ENCODE results near the gene MAPRE3. TPM values are rescaled to one million over a fixed set of nuclear protein-coding genes. Genes with fewer than 3 reads are reported as not detected.

MAPRE3 gene
- total RNA-seq, 1 donor from 2014 or later = 23.0 TPM

DNA sequence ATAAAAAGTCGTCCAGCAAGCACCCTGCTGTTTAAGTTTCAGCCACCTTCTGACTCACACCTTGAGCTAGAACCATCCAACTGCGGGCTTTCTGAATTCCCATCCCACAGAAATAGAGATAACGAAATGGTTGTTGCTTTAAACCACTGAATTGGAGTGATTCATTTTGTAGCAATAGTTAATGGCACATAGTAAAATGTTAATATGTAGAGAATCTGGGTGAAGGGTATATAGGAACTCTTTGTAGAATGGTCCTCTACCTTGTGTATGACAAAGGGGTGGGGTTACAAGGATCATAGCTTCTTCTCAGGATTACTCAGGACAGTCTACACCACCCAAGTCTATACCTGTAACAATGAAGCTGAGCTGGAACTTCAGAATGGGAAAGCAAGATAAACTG lies 2.4 kb upstream of the MAPRE3 start:
- DNase-seq (no peak), ATAC-seq (no peak)
- TF ChIP-seq, protein P1, sequence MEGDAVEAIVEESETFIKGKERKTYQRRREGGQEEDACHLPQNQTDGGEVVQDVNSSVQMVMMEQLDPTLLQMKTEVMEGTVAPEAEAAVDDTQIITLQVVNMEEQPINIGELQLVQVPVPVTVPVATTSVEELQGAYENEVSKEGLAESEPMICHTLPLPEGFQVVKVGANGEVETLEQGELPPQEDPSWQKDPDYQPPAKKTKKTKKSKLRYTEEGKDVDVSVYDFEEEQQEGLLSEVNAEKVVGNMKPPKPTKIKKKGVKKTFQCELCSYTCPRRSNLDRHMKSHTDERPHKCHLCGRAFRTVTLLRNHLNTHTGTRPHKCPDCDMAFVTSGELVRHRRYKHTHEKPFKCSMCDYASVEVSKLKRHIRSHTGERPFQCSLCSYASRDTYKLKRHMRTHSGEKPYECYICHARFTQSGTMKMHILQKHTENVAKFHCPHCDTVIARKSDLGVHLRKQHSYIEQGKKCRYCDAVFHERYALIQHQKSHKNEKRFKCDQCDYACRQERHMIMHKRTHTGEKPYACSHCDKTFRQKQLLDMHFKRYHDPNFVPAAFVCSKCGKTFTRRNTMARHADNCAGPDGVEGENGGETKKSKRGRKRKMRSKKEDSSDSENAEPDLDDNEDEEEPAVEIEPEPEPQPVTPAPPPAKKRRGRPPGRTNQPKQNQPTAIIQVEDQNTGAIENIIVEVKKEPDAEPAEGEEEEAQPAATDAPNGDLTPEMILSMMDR (IDR thresholded peaks at IDR 0.05) = no peak
- intact Hi-C loops (cut with DNase I) = loop anchor here (10.0 kb wide), 2 partner anchors 47 to 117 kb away; partner anchors contain the start of gene KHK
- Histone ChIP-seq H3K27me3 (no peaks in the 10 kb centered on the region), H3K4me3 (no peak overlapping the region), H3K27ac (no peak overlapping the region), H3K9me3 (no peaks in the 10 kb centered on the region), H3K36me3 (no peaks in the 10 kb centered on the region), H3K4me1 (peaks cover 14% of the 10 kb centered on the region)

DNA sequence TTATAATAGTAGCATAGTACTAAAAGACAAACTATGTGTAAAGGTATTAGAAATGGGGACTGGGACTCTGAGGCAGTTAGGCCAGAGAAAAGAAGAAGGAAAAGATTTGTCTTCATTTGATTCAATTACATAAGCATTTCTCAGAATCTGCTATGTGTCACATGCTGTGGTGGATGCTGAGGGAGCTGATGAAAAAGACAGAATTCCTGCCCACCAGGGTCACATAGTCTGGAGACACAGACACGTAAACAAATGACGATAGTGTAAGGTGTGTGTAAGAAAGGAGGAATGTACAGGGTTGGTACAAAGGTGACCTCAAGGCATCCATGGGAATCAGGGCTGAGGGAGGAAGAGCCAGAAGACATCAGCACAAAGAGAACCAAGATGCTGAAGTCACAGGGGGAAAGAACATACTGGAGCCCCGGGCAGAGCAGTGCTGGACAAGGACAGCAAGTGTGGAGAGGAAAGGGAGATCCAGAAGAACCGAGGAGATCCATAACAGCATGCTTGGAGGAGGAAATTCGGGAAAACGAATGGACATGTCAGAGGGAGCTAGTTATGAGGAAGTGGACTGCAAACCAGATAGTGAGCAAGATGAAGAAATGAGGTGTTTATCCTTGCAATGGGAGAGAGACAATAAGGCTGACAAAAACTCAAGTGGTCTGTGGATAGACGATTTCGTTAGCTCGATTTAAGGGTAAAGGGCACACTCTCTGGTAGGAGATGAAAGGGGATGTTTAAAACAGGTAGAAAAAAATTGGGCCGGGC lies 1.2 kb upstream of the MAPRE3 start:
- Histone ChIP-seq H3K9me3 (no peaks in the 10 kb centered on the region), H3K27ac (no peak overlapping the region), H3K36me3 (no peaks in the 10 kb centered on the region), H3K4me3 (no peak overlapping the region), H3K27me3 (no peaks in the 10 kb centered on the region), H3K4me1 (peaks cover 14% of the 10 kb centered on the region)
- ATAC-seq (no peak), DNase-seq (no peak)
- intact Hi-C loops (cut with DNase I) = loop anchor here (10.0 kb wide), 2 partner anchors 46 to 116 kb away; partner anchors contain the start of gene KHK
- TF ChIP-seq, protein P1 (IDR thresholded peaks at IDR 0.05) = no peak

DNA sequence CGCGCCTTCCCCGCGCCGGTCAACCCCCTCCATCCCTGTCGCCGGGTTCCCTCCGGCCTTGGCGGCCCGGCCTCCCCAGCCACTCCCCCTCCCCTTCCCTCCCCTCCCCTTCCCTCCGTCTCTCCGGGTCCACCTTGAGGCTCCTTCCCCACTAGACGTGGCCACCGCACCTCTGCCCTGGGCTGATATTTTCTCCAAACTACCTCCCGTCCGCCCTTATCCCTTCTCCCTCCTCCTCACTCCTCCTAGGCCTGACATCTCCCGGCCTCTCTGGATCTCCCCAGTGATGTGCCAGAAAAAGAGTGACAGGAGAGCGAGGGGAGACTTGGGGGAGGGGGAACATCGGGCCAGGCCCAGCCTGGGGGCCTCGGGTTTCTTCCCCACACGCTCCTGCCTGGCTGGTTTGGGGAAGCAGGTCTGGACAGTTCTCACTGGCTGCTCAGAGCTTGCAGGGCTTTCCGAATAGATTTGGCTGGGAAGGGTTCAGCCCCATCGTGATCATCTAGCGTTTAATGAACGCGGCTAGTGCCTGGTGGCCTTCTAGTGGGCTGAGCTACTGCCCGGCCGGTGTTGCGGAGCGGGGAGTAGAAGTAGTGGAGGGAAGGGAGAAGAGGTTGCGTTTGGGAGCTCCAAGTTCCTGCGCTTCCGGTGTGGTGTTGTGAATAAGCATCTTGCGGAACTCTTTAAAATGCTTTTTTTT lies 641 bp downstream of the MAPRE3 start:
- peaks cover 14% of the 10 kb centered on the region for H3K4me1 ChIP-seq
- no peaks in the 10 kb centered on the region for H3K9me3 ChIP-seq
- ATAC-seq (peak; percentile 45), DNase-seq (no peak)
- TF ChIP-seq, protein P1 (IDR thresholded peaks at IDR 0.05) = no peak
- intact Hi-C loops (cut with DNase I) = no loop called here
- no peaks in the 10 kb centered on the region for H3K36me3 ChIP-seq
- H3K4me3 ChIP-seq = peak overlapping the region; percentile 81
- no peaks in the 10 kb centered on the region for H3K27me3 ChIP-seq
- H3K27ac ChIP-seq = peak overlapping the region; percentile 65

GRCh38 chr2:26971911-26972786 lies 1.7 kb downstream of the MAPRE3 start:
- ATAC-seq = no peak
- TF ChIP-seq, protein P1 (IDR thresholded peaks at IDR 0.05) = no peak
- no peak overlapping the region for H3K27ac ChIP-seq
- H3K4me3 ChIP-seq = peak overlapping the region; percentile 81
- H3K9me3 ChIP-seq = no peaks in the 10 kb centered on the region
- no peaks in the 10 kb centered on the region for H3K36me3 ChIP-seq
- no peaks in the 10 kb centered on the region for H3K27me3 ChIP-seq
- no peak for DNase-seq
- H3K4me1 ChIP-seq = peaks cover 14% of the 10 kb centered on the region
- intact Hi-C loops (cut with DNase I) = no loop called here

DNA sequence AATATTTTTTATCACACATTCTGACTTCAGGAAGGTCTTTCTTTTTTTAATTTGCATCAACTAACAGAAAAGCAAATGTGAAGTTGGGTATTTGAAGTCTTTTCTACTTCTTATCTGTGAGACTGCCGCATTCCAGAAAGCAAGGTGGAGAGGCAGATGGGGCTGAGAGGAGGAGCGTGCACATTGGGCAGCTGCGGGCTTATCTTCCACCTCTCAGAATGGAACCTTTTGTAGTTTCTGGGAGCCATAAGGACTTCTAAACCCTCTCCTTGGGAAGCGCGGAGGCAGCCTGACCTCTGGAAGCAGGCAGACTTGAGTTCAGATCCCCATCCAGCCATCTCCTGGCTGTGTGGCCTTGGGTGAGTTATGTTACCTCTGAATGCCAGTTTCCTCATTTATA lies 3.9 kb downstream of the MAPRE3 start:
- DNase-seq (no peak), ATAC-seq (no peak)
- Histone ChIP-seq H3K9me3 (no peaks in the 10 kb centered on the region), H3K27me3 (no peaks in the 10 kb centered on the region), H3K4me1 (peaks cover 14% of the 10 kb centered on the region), H3K27ac (no peak overlapping the region), H3K36me3 (no peaks in the 10 kb centered on the region), H3K4me3 (no peak overlapping the region)
- intact Hi-C loops (cut with DNase I) = no loop called here
- TF ChIP-seq, protein P1 (IDR thresholded peaks at IDR 0.05) = no peak
